A673 (cell line): Measurements from ENCODE around the gene KLHL24.

ENCODE experiments used
- EZH2 ChIP-seq: fragments of 200-600 bp; sonication (generic); IDR thresholded peaks from 2 replicates; pipeline ENCODE4 v1.6.1; 2017; ENCODE audit warnings: borderline replicate concordance, low read depth, mild to moderate bottlenecking, mixed read lengths, antibody characterized with exemption, low read length; ENCODE audit not compliant: poor library complexity, severe bottlenecking
- TF ChIP-seq, protein P1 (sequence below): fragments of 300-800, 200-600 bp; sonication (generic); conservative IDR thresholded peaks from 2 replicates; pipeline ENCODE4 v1.5.1; 2017; ENCODE audit warnings: low read depth, mild to moderate bottlenecking, antibody characterized with exemption, low read length, moderate library complexity, mixed read lengths

DNA sequence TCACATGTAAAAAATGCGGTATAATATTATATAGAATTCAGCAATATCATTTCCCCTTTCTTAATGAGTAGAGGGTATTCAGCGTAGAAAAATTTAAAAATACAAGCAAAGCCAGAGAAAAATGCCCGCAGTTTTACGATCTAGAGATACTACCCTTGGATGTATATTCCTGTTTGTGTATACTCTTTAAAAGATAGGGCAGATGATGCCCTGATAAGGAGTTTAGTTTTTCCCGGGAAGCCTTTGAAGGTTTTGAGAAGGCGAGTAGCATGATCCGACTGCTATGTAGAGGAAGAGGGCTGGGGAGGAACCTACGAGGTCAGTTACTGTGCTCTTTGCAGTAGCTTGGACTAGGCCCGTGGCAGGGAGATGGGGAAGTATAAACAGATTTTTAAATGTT is 63.3 kb downstream of the KLHL24 start:
- TF ChIP-seq, protein P1, sequence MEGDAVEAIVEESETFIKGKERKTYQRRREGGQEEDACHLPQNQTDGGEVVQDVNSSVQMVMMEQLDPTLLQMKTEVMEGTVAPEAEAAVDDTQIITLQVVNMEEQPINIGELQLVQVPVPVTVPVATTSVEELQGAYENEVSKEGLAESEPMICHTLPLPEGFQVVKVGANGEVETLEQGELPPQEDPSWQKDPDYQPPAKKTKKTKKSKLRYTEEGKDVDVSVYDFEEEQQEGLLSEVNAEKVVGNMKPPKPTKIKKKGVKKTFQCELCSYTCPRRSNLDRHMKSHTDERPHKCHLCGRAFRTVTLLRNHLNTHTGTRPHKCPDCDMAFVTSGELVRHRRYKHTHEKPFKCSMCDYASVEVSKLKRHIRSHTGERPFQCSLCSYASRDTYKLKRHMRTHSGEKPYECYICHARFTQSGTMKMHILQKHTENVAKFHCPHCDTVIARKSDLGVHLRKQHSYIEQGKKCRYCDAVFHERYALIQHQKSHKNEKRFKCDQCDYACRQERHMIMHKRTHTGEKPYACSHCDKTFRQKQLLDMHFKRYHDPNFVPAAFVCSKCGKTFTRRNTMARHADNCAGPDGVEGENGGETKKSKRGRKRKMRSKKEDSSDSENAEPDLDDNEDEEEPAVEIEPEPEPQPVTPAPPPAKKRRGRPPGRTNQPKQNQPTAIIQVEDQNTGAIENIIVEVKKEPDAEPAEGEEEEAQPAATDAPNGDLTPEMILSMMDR: no peak
- TF ChIP-seq EZH2: no peak
